IPS-NIHi11 (cell line): ENCODE data around the gene ARL17A.
"Not testable (repeated sequence)": the region's sequence is repeated elsewhere in the genome, so short reads cannot be mapped to it uniquely, and the experiment has no call there.

Source experiments
- DNase-seq: peaks from one replicate; pipeline ENCODE4 v3.0.0; 2012; ENCODE audit warnings: mixed read lengths, low spot score

ARL17A gene

DNA sequence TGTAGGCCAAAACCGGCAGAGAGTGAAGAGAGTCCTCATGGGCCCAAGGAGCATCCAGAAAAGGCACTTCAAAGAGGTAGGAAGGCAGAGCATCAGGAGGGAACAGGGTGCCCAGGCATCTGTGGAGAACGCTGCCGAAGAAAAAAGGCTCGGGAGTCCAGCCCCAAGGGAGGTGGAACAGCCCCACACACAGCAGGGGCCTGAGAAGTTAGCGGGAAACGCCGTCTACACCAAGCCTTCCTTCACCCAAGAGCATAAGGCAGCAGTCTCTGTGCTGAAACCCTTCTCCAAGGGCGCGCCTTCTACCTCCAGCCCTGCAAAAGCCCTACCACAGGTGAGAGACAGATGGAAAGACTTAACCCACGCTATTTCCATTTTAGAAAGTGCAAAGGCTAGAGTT, 30.9 kb downstream of the ARL17A start:
- DNase-seq, result not testable (repeated sequence)

DNA sequence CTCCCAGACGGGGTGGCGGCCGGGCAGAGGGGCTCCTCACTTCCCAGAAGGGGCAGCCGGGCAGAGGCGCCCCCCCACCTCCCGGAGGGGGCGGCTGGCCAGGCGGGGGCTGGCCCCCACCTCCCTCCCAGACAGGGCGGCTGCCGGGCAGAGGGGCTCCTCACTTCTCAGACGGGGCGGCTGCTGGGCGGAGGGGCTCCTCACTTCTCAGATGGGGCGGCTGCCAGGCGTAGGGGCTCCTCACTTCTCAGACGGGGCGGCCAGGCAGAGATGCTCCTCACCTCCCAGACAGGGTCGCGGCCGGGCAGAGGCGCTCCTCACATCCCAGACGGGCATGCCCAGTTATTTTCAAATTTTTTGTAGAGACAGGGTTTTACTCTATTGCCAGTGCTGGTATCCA, 44.8 kb downstream of the ARL17A start:
- DNase-seq, result not testable (repeated sequence)

DNA sequence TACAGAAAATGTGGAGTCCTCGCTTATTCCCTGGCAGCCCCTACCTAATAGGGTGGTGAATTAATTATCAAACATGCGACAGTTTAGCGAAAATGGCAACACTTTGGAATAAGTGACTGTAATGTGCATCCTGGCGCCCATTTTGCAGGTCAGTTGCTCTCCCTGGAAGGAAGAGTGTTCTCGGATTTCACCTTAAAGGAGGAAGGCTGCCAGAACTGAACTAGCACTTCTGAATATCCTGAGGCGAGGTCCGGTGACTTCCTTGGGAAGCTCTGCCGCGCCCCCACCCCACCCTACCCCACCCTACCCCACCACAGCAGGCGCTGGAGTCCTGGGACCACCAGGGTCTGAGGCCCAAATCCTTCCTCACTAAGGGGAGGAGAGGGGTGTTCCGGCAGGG, 67.3 kb downstream of the ARL17A start, which contains the start of gene LRRC37A2:
Gene LRRC37A2, plus strand, starts transcription at position 301 of the 400 bp plus-strand sequence. CDS start 245 bp downstream, outside the sequence.
- not testable (repeated sequence) for DNase-seq

DNA sequence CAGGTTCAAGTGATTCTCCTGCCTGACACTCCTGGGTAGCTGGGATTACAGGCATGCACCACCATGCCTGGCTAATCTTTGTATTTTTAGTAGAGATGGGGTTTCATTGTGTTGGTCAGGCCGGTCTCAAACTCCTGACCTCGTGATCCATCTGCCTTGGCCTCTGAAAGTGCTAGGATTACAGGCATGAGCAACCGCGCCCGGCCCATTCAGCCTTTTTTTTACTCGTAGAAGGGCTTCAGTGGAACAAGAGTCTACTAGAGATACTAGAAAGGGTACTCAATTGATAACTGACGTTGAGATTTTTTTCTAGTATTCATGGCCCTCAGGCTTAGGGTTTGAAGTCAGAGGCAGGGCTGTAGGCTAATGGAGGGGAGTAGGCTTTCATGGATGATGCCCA, 73.6 kb downstream of the ARL17A start:
- not testable (repeated sequence) for DNase-seq

DNA sequence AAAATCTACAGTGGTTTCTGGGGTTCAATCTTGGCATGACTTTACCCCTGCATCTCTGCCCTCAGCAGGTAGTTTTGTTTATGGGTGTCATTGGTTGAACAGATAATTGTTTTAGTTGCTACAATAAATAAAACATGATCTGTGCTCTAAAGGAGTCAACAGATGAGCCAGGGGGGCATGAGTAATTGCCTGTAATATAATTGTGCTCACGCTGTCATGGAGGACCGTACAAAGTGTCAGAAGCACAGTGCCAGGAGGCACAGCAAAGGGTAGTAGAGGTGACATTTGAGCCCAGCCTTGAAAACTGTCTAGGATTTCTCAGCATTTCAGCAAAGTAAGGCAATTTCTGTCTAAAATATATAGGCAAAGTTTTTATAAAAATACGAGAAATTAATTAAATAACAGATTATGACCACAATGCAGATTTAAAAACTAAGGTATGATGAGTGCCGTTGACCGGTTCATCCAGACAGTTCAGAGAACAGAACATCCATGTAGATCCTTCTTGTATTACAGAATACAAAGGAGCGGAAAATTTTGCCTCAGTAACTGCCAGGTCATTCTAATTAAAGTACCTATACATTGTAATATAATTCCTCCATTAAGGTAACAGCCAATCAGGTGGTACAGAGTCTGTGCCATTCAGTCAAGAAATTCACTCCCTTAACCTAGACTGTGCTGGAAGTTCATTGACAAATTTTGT, 79.9 kb downstream of the ARL17A start:
- not testable (repeated sequence) for DNase-seq

DNA sequence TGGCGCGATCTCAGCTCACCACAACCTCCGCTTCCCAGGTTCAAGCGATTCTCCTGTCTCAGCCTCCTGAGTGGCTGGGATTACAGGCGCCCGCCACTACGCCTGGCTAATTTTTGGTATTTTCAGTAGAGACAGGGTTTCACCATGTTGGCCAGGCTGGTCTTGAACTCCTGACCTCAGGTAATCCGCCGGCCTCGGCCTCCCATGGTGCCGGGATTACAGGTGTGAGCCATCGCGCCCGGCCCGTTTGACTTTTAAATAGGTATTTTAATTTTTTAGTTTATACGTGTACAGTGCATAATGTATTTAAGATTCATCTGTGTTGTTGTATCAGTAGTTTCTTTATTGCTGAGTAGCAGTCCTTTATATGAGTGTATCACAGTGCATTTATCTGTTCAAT, 87.5 kb downstream of the ARL17A start:
- DNase-seq, result not testable (repeated sequence)

DNA sequence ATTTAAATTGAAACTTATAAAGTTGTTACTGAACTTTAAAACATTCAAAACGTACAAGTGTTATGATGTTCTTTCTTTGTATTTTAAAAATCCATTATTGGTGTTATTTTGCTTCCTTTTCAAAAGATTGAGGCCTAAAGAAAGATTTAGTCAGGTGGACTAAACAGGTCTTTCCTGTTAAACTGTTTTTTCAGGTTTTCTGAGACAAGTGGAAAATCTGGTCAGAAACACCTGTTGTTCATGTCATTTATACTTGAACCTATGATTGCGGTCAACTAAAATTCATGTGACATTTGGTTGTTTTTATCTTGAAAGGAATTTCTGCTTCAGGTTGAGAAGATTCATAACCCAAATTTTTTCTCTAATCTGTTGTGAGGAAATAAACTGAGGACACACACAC, 98.2 kb downstream of the ARL17A start:
- not testable (repeated sequence) for DNase-seq

DNA sequence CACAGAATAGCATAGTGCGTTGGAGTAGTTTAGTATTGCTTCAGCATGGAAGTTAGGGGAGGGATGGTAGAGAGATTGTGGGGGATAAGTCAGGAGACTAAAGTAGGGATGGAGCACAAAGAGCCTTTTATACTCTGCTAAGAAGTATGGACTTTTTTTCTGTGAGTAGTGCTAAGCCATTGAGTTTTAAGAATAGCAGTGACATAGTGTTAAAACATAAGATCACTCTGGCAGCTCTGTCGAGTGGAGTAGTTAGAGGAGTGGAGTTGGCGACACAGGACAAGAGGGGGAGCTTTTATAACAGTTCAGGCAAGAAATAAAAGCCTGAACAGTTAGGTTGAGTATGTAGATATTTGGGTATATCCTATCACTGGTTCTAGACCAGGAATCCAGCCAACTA, 100.7 kb downstream of the ARL17A start:
- not testable (repeated sequence) for DNase-seq

DNA sequence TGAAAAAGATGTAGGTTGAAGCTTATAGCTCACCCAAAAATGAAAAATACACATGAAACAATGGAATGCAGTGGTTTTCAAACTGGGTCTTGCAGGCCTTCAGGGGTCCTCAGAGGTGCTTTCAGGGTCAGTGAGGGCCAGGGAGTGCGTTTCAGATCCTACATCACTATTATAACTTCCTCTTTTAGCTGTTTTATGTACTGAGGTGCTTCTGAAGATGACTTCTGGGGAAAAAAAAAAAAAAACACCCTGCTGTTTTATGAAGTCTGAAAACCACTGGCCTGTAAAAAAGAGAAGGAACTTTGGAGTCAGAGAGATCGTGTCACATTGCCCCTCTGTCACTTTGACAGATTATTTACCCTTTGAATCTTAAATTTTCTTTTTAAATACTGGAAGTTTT, 103.9 kb downstream of the ARL17A start:
- not testable (repeated sequence) for DNase-seq

DNA sequence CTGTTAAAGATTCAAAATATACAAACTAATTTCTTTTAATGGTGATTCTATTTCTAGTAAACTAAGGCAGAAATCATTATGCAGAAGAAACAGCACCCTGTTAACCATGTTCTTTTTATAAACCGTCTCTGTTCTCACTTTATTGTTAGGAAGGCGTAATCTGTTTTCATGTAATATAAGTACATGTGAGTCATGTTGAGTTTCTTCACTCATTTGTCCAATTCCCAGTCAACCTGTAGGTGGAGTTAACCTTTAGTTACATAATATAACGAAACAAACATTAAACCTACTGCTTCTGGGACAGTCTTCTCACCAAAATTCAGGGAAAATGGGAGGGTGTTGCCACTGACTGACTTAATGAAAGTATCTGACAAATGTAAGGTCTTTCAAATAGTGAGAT, 105.0 kb downstream of the ARL17A start:
- not testable (repeated sequence) for DNase-seq

DNA sequence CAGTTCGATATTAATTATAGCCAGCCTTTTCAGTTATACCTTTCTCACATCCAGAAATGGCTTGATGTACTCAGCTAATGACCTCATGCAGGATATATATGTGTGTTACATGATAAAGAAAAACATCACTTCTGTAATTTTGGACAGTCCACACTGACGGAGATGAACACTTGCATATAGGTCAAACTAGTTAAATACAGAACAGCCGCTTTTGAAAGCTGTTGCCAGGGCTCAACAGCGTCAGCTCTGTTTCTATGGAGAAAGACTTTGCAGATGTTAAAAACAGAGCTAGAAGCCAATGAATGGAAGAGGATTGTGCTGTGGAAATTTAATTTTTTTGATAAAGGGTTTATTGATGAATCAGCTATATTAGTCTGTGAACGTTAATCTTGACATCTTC, 111.9 kb downstream of the ARL17A start:
- not testable (repeated sequence) for DNase-seq
